SK-N-SH (cell line): ENCODE results near the gene ZNF783.

Experiments used
- CTCF ChIP-seq: fragments of 200-600 bp; sonication (generic); IDR thresholded peaks from 2 replicates; pipeline ENCODE4 v1.6.1; 2017; ENCODE audit warnings: antibody characterized with exemption, mild to moderate bottlenecking, moderate library complexity
- EZH2phosphoT487 ChIP-seq: fragments of 200-600 bp; sonication (generic); IDR thresholded peaks from 2 replicates; pipeline ENCODE4 v1.6.1; 2017; ENCODE audit warnings: low read depth, mixed run types, mild to moderate bottlenecking, antibody characterized with exemption, moderate library complexity, borderline replicate concordance
- FOSL2 ChIP-seq: IDR thresholded peaks from 2 replicates; pipeline ENCODE4 v1.4.0; 2012; ENCODE audit warnings: low read depth, mild to moderate bottlenecking, moderate library complexity, borderline replicate concordance
- MAX ChIP-seq: IDR thresholded peaks from 2 replicates; pipeline ENCODE4 v1.4.0; 2012; ENCODE audit warnings: low read depth
- POLR2AphosphoS5 ChIP-seq: IDR thresholded peaks from 2 replicates; pipeline ENCODE4 v1.6.1; 2012; ENCODE audit warnings: low read depth, low read length
- USF2 ChIP-seq: fragments of 150-350 bp; IDR thresholded peaks from 2 replicates; pipeline ENCODE4 v1.6.1; 2017; ENCODE audit warnings: antibody characterized with exemption, low read length, low read depth, borderline replicate concordance

GRCh38 chr7:149283321-149283720 is 21.3 kb downstream of the ZNF783 start:
- TF ChIP-seq MAX (no peak), CTCF (no peak), USF2 (no peak), EZH2phosphoT487 (no peak), POLR2AphosphoS5 (no peak), FOSL2 (no peak)
